H1 (cell line): ENCODE data around the gene MT4. TPM values are rescaled to one million over a fixed set of nuclear protein-coding genes. Genes with fewer than 3 reads are reported as not detected.

Source experiments
- KDM4A ChIP-seq: IDR thresholded peaks from one replicate; pipeline ENCODE4 v1.7.1; 2012; ENCODE audit warnings: low read depth, mild to moderate bottlenecking, moderate library complexity, low read length, inconsistent platforms; ENCODE audit not compliant: severe bottlenecking
- RAD21 ChIP-seq, 2 experiments: IDR thresholded peaks in 1 of 2; conservative IDR thresholded peaks in 1 of 2; 2 replicates each; pipeline ENCODE4 v1.6.1; 2011; ENCODE audit warnings: low read depth in 2 of 2, low read length in 2 of 2, improper control_type of control experiment in 1 of 2, inconsistent platforms in 1 of 2, mild to moderate bottlenecking in 1 of 2, moderate library complexity in 1 of 2
- polyA plus RNA-seq, 7 experiments: library from polyadenylated mRNA; depleted of rRNA in 3 of 7; stranded (reverse) in 5 of 7; unstranded in 2 of 7; fragments of >200 nt in 5 of 7; fragments of 200-250 nt in 2 of 7; gene quantifications; 1 replicate in 5 of 7; 2 replicates in 1 of 7; 4 replicates in 1 of 7; pipeline versions ENCODE4 v1.2.1 to v1.2.3, GENCODE V29; 2011 to 2013; ENCODE audit warnings: missing spikeins in 2 of 7, mixed read lengths in 2 of 7
- total RNA-seq: library from RNA; stranded (reverse); fragmentation: NEBNext Ultra II Directional; extraction: Animal tissue kit (Norgen Biotek cat#: 25700); gene quantifications from 2 replicates; pipeline ENCODE4 v1.2.1, GENCODE V29; 2021

MT4 gene
- total and polyA plus RNA-seq, 2 of the 8 experiments (the other 6 are each of a cell fraction or from before 2014, with no cell fraction given), result not detected

GRCh38 chr16:56614549-56614991 lies 49.7 kb downstream of the MT4 start (continued):
- no peak for TF ChIP-seq KDM4A
- TF ChIP-seq RAD21 (IDR thresholded peaks at IDR 0.05 in 1 of 2, conservative IDR thresholded peaks at IDR 0.05 in 1 of 2; ENCODE audit: low read depth in 2 of 2, low read length in 2 of 2), result no peak
